SK-MEL-5 (cell line): ENCODE results near the gene FAM185A. TPM values are rescaled to one million over a fixed set of nuclear protein-coding genes. Genes with fewer than 3 reads are reported as not detected.
"Not testable (repeated sequence)": the region's sequence is repeated elsewhere in the genome, so short reads cannot be mapped to it uniquely, and the experiment has no call there.

ENCODE experiments used
- DNase-seq: peaks from one replicate; pipeline ENCODE4 v3.0.0-alpha.2; 2016; ENCODE audit warnings: low read depth, low spot score
- in situ Hi-C: cut with HindIII; loops from 2 replicates; pipeline ENCODE4 v1.10.0; 2016; ENCODE audit warnings: low sequenced_read_pairs, high pct_unique_total_duplicates, low pct_unique_long_range_greater_than_20kb
- polyA plus RNA-seq, 2 experiments: library from polyadenylated mRNA; depleted of rRNA; stranded (reverse); fragments of >200 nt; gene quantifications; 2 replicates each; pipeline ENCODE4 v1.2.3, GENCODE V29; 2015
- total RNA-seq: library from RNA; depleted of rRNA; stranded (reverse); fragments of >200 nt; shearing (Covaris generic); gene quantifications from 2 replicates; pipeline ENCODE4 v1.2.3, GENCODE V29; 2014; rRNA removed

The FAM185A gene
- 12.3 and 12.5 TPM in 2 replicates for total RNA-seq
- polyA plus RNA-seq (2015; cell fraction: cytosol; rRNA removed): 12.3 and 13.5 TPM in 2 replicates
- 19.1 and 25.5 TPM in 2 replicates for polyA plus RNA-seq (2015; cell fraction: nucleus; rRNA removed)

DNA sequence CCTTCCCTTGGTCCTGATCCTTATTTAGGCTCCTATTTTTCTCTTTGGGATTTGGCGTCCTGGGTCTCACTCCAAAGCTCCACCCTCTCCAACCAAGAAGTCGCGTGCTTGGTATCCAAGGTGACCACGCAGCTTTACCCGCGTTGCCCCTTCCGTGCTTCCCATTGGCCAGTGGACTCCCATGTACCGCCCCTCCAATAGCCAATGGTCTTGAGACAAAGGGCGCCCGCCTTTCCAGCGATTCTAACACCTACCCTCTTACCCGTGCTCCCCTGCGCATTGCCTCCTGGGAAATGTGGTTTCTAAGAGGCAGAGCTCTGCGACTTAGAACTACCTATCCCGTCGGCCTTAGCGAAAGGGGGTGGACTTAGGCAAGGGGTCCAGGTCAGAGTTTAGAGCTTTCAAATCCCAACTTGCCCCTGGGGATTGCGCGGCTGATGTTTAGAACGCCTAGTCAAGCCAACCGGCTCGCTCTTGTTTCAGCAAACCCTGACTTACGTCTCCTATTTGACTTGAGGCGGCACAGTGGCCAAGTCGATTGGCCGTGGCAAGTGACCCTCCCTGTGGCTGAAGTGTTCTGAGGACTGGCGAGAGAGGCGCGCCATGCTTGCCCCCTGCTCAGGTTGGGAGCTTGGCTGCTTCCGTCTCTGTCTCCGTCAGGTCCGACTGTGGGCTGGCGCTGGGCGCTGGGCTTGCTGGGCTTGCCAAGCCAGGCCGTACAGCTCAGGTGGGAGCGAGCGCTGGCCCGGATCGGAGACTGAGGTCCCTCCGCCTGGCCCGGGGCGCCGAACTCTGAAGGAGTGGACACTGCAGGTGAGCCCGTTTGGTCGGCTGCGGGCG lies at the start of gene FAM185A:
FAM185A (plus strand) TSS at position 395 of the 840 bp plus-strand sequence; CDS start at position 604, 209 bp downstream.
- peak; percentile 100 for DNase-seq
- in situ Hi-C loops: not testable (repeated sequence)

GRCh38 chr7:102713011-102713690 lies 35.6 kb upstream of the FAM185A start:
- in situ Hi-C loops, DNase-seq: not testable (repeated sequence)

GRCh38 chr7:102713691-102714080 lies 35.1 kb upstream of the FAM185A start:
- in situ Hi-C loops, DNase-seq: not testable (repeated sequence)

- DNase-seq, in situ Hi-C loops: not testable (repeated sequence)
Measured at GRCh38 chr7:102714774-102715522, 33.9 kb upstream of the FAM185A start.

- in situ Hi-C loops: not testable (repeated sequence)
Measured at GRCh38 chr7:102715718-102716117, 33.1 kb upstream of the FAM185A start.

GRCh38 chr7:102718491-102718890 lies 30.3 kb upstream of the FAM185A start:
- DNase-seq, in situ Hi-C loops: not testable (repeated sequence)

More at GRCh38 chr7:102715718-102716117, 33.1 kb upstream of the FAM185A start:
- DNase-seq: peak; percentile 13

DNA sequence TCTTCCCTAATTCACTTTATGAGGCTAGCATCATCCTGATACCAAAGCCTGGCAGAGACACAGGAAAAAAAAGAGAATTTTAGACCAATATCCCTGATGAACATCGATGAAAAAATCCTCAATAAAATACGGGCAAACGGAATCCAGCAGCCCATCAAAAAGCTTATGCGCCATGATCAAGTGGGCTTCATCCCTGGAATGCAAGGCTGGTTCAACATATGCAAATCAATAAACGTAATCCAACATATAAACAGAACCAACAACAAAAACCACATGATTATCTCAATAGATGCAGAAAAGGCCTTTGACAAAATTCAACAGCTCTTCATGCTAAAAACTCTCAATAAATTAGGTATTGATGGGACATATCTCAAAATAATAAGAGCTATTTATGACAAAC lies 22.6 kb upstream of the FAM185A start:
- in situ Hi-C loops, DNase-seq: not testable (repeated sequence)

- in situ Hi-C loops, DNase-seq: not testable (repeated sequence)
Measured at GRCh38 chr7:102729670-102730069, 19.1 kb upstream of the FAM185A start.

- in situ Hi-C loops: not testable (repeated sequence)
- peak; percentile 98 for DNase-seq
Measured at GRCh38 chr7:102730431-102730830, 18.4 kb upstream of the FAM185A start.

DNA sequence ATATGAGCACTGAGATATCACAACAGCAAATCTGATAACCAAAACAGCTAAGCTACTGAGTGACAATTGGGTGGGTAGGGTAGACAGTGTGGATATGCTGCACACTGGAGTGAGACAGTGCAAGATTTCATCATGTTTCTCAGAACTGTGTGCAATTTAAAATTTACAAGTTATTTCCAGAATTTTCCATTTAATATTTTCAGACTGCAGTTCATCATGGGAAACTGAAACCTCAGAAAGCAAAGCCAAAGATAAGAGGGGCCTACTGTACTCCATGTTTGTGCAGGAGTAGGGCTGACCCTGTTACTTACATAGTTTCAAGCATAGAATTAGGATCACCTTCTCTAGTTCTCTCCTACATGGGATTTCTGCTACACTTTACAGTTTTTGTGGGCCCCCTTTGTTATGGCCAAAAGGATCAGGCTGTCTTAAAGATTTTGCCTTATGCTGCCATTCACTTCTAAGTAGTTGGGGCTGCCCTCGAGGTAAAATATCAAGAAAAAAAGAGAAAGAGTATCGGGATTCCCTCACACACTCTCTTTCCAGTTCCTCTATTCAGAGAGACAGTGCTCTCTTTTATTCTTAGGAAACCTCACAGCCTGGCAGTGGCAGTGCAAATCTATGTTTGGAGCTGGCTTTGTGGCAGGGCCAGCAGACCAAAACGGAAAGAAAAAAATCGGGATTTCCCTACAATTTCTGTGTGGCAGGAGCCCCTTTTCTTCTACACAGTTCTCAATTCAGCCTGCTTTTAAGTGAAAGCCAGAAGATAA lies 6.6 kb upstream of the FAM185A start:
- in situ Hi-C loops: not testable (repeated sequence)

DNA sequence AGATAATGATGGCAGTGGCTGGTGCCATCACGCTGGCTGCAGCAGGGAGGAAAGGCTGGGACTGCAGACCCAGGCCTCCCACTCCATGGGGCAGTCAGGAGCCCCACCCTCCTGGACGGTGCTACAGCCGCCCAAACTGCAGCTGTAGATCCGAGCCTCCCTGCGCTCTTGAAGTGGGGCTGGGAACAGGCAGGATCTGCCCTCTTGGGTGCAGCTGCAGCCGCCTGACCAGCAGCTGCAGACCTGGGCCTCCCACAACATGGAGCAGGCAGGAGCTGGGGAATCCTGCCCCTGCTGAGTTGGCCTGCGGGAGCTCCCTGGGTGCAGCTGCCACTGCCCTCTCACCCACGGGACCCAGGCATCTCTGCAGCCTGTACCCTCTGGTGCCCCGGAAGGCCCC lies 4.9 kb upstream of the FAM185A start:
- in situ Hi-C loops, DNase-seq: not testable (repeated sequence)

More for the DNA sequence above, 6.6 kb upstream of the FAM185A start:
- peak; percentile 78 for DNase-seq

DNA sequence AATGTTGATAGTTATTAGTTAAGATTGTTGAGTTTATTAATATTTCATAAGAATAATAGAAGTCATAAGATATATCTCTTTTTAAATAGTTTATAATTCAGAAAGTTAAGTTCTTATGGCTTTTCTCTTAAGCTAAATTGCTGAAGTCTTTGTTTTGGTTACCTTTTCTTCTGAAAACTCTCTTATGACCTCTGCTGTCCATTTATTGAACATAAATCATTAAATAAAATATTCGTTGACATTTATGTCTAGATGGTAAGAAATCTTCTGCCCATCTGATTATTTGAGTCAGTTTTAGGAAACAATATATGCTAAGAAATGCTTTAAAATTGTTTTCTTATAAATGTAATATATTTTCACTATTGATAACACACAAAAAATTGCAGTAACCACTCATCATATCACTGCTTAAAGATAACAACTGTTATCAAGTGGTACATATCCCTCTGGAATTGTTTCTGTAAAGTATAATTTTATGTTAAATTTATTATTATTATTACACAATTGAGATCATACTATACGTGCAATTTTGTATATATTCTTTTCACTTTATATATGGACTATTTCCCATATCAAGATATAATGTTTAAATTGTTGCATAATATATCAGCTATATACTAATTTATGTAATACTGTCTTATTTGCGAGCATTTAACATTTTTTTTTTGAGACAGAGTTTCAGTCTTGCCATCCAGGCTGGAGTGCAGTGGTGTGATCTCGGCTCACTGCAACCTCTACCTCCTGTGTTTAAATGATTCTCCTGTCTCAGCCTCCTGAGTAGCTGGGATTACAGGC lies 3.1 kb upstream of the FAM185A start:
- peak; percentile 54 for DNase-seq

DNA sequence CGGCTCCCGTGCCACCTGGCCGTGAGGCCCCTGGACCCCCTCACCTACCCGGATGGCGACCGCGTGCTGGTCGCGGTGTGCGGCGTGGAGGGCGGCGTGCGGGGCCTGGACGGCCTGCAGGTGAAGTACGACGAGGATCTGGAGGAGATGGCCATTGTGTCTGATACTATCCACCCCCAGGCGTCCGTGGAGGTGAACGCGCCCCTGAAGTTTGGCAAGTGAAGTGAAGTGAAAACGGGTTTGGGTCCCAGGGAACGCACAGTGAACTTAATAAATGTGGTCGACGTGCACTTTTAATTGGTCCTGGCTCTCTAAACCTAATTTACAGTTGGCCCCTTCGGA lies 617 bp downstream of the FAM185A start:
- in situ Hi-C loops, DNase-seq: not testable (repeated sequence)

More for the DNA sequence above, 3.1 kb upstream of the FAM185A start:
- in situ Hi-C loops: not testable (repeated sequence)

- in situ Hi-C loops, DNase-seq: not testable (repeated sequence)
Measured at GRCh38 chr7:102758227-102758626, 9.4 kb downstream of the FAM185A start.

DNA sequence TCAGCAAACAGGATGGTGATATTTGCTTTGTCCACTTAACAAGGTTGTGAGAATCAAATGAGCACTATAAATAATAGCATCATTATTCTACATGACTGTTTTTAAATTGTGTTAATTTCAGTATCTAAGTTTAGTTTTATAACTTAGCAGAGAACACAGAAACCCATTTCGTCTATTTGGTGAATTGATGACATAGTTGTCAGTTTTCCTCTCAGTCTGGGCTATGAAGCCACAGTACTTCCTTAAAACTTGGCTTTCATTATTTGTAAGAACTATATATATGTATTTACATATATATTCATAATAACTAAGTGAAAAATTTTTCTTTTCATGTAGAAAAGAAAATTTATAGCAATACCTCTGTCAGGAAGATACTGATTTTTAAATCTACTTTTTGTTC lies 11.1 kb downstream of the FAM185A start:
- DNase-seq, in situ Hi-C loops: not testable (repeated sequence)

GRCh38 chr7:102761234-102761633 lies 12.4 kb downstream of the FAM185A start:
- DNase-seq, in situ Hi-C loops: not testable (repeated sequence)
